H7 (cell line): ENCODE data around the gene PSMB3. TPM values are rescaled to one million over a fixed set of nuclear protein-coding genes. Genes with fewer than 3 reads are reported as not detected.
A peak's percentile ranks its signal among the peaks of the same experiment; 100 is the strongest.

Experiments
- DNase-seq: peaks from one replicate; pipeline ENCODE4 v3.0.0; 2012
- H3K27me3 ChIP-seq: 2 replicates; pipeline ENCODE4 v1.6.0; 2011; ENCODE audit warnings: mild to moderate bottlenecking, low read length; ENCODE audit not compliant: control insufficient read depth, insufficient read depth
- H3K36me3 ChIP-seq: replicated peaks from 2 replicates; pipeline ENCODE4 v1.5.1; 2011; ENCODE audit warnings: low read length; ENCODE audit not compliant: control insufficient read depth, insufficient read depth
- H3K4me3 ChIP-seq: 2 replicates; pipeline ENCODE4 v1.5.1; 2011; ENCODE audit warnings: low read depth, mild to moderate bottlenecking, control low read depth, low read length, moderate library complexity; ENCODE audit not compliant: insufficient read depth
- total RNA-seq: library from RNA; depleted of rRNA; stranded (reverse); fragments of >200 nt; shearing (Covaris generic); gene quantifications from 2 replicates; pipeline ENCODE4 v1.2.3, GENCODE V29; 2014; rRNA removed

The PSMB3 gene
- total RNA-seq, 1 experiment from 2014 or later, result 530 TPM

- Histone ChIP-seq H3K4me3 (peak within 1 kb of the TSS; percentile 94), H3K27me3 (no peaks in the 10 kb centered on the region), H3K36me3 (peaks cover 8% of the 10 kb centered on the region)
- peak; percentile 99 for DNase-seq
Observed at GRCh38 chr17:38799501-38800236, 47.1 kb downstream of the PSMB3 start, which contains the start of gene PIP4K2B. PIP4K2B (minus strand) TSS chr17:38799556; CDS start chr17:38799424, 132 bp downstream.

DNA sequence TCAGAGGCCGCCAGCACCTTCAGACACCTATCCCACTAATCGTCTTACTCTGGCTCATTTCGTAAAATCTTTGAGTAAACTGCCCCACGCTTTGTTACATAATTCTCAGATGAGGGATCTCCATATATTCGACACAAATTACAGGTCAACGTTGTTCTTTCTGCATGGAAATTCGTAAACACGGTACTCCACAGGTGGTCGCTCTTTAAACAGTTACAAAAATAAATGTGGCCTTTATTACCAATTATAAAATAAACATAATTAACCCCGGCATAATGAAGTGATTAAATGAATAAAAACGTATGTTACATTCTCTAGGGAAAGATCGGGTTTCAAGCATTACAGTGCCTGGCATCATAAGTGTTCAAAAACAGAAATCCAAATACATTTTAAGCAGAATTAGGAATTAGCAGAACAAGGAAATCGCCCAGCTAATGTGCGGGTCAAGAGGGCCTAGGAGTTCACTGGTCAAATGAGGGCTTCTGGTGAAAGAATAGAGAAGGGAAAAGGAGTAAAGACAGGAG is 47.8 kb downstream of the PSMB3 start:
- DNase-seq, result peak; percentile 43
- peaks cover 8% of the 10 kb centered on the region for H3K36me3 ChIP-seq
- peak overlapping the region; percentile 94 for H3K4me3 ChIP-seq
- H3K27me3 ChIP-seq, result no peaks in the 10 kb centered on the region

DNA sequence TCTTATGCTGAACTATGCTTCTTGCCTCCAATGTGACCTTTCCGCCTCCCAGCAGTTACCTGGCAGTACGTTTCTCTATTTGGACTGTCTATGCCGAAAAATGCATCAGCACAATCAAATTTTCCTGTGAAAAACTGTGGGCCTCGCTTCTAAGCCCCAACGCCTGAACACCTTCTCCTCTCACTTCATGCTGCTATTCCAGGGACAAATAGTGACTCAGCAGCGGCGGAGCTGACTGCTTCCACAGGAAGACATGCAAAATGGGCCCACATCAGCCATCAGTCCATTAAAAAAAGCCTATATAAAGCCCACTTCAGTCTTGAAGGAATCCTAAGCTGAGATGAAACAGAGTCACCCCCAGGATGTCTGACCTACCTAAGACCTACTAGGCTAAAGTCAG is 57.3 kb downstream of the PSMB3 start:
- no peak for DNase-seq
- Histone ChIP-seq H3K27me3 (no peaks in the 10 kb centered on the region), H3K4me3 (no peak overlapping the region), H3K36me3 (peaks cover 18% of the 10 kb centered on the region)

Other genes with a start within 250 kb of the PSMB3 start
- 2.3 TPM in 2 replicates for gene SRCIN1, start 146.8 kb upstream of the PSMB3 start, total RNA-seq
- gene EPOP, start 77.8 kb upstream of the PSMB3 start, total RNA-seq, result 6.1 and 6.2 TPM in 2 replicates
- 17.8 and 22.1 TPM in 2 replicates for gene MLLT6, start 47.5 kb upstream of the PSMB3 start, total RNA-seq
- gene CISD3, start 22.4 kb upstream of the PSMB3 start, total RNA-seq, result 2.9 TPM in 2 replicates
- 19.3 and 27.0 TPM in 2 replicates for gene PCGF2, start 4.4 kb upstream of the PSMB3 start, total RNA-seq
- gene PIP4K2B, start 46.8 kb downstream of the PSMB3 start, total RNA-seq, result 48.5 and 51.7 TPM in 2 replicates
- gene CWC25, start 72.6 kb downstream of the PSMB3 start, total RNA-seq, result 8.2 and 9.6 TPM in 2 replicates
- gene RPL23, start 101.0 kb downstream of the PSMB3 start, total RNA-seq, result 1,201 and 1,441 TPM in 2 replicates
- gene LASP1, start 117.3 kb downstream of the PSMB3 start, total RNA-seq, result 122 and 149 TPM in 2 replicates
- not detected in 2 replicates for gene FBXO47, start 214.7 kb downstream of the PSMB3 start, total RNA-seq